GM10266 (cell line): Measurements from ENCODE around the gene MS4A8.

Experiments
- DNase-seq: peaks from one replicate; pipeline ENCODE4 v3.0.0; 2012; ENCODE audit errors: extremely low spot score
- CTCF ChIP-seq: IDR thresholded peaks from 2 replicates; pipeline ENCODE4 v1.5.1; 2012; ENCODE audit warnings: mild to moderate bottlenecking, low read depth; ENCODE audit not compliant: control insufficient read depth, insufficient read depth; ENCODE audit errors: missing control alignments

The MS4A8 gene

GRCh38 chr11:60747359-60747873, 48.0 kb downstream of the MS4A8 start:
- TF ChIP-seq CTCF = no peak
- DNase-seq = no peak

GRCh38 chr11:60748225-60748624, 48.8 kb downstream of the MS4A8 start:
- no peak for DNase-seq
- TF ChIP-seq CTCF = no peak

- no peak for TF ChIP-seq CTCF
- DNase-seq = no peak
These were observed 49.4 kb downstream of the MS4A8 start for GRCh38 chr11:60748821-60749220.

GRCh38 chr11:60750911-60751310, 51.5 kb downstream of the MS4A8 start:
- TF ChIP-seq CTCF = no peak
- no peak for DNase-seq

- no peak for TF ChIP-seq CTCF
- no peak for DNase-seq
These were observed 53.9 kb downstream of the MS4A8 start for GRCh38 chr11:60753309-60753708.

GRCh38 chr11:60754887-60755286, 55.5 kb downstream of the MS4A8 start:
- no peak for TF ChIP-seq CTCF
- DNase-seq = no peak

- TF ChIP-seq CTCF = peak; percentile 39
- peak; percentile 53 for DNase-seq
These were observed 57.1 kb downstream of the MS4A8 start, which contains the start of gene MS4A15 for GRCh38 chr11:60756307-60757032. TSS of gene MS4A15 (plus strand) at chr11:60756867. CDS start at chr11:60763734, 6,867 bp downstream.
